ENCODE data around the gene ZNF107. TPM values are rescaled to one million over a fixed set of nuclear protein-coding genes. Genes with fewer than 3 reads are reported as not detected.

The ZNF107 gene
- total RNA-seq, 1 experiment from 2014 or later, result 24.7 TPM

DNA sequence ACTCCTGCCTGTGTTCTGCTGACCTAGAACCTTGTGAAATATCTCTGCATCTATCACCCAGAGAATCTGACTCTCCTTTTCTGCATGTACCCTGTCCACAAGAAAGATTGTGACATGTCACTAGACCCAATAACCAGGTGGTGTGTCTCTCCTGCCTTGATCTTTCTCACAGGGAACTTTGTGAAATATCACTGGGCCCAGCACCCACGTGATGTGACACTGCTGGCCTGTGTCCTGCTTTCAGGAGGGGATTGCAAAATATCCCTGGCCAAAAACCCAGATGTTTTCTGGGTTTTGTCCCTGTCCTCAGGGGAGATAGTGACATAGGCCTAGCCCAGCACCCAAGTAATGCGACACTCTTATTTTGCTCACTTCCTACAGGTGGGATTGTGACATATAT is 10.1 kb upstream of the ZNF107 start:
- Histone ChIP-seq H3K79me2 (ENCODE audit: insufficient read depth, low read length) (no peaks in the 10 kb centered on the region), H3K9me3 (ENCODE audit: control insufficient read depth, low read depth, low read length) (peaks cover 87% of the 10 kb centered on the region), H2AFZ (ENCODE audit: low read length) (no peak overlapping the region), H3T11ph (ENCODE audit: low read length) (no peak overlapping the region), H3K4ac (ENCODE audit: low read depth, low read length) (no peak overlapping the region), H3K23ac (ENCODE audit: insufficient read length, low read depth, low read length) (no peak overlapping the region), H3K27me3 (ENCODE audit: insufficient read depth, low read length) (no peaks in the 10 kb centered on the region), H3K14ac (ENCODE audit: insufficient read depth, low read length) (no peak overlapping the region), H4K20me1 (ENCODE audit: control insufficient read depth, insufficient read depth, insufficient read length) (no peaks in the 10 kb centered on the region), H3K23me2 (ENCODE audit: insufficient read length, low read depth, low read length, poor library complexity, severe bottlenecking) (no peaks in the 10 kb centered on the region), H3K27ac (ENCODE audit: insufficient read length, low read depth, low read length) (no peak overlapping the region), H4K8ac (replicated peaks; ENCODE audit: insufficient read length, low read depth, low read length) (no peak overlapping the region), H3K79me1 (ENCODE audit: insufficient read depth, low read depth, low read length, poor library complexity, severe bottlenecking) (no peaks in the 10 kb centered on the region), H3K4me2 (ENCODE audit: insufficient read depth, insufficient read length, low read length) (no peak overlapping the region), H4K5ac (ENCODE audit: insufficient read length, low read depth, low read length) (no peak overlapping the region), H3K56ac (ENCODE audit: insufficient read length, low read depth, low read length) (no peak overlapping the region), H2BK15ac (ENCODE audit: low read depth, low read length) (no peak overlapping the region), H3K9ac (ENCODE audit: extremely low read depth, insufficient read length, low read length) (no peak overlapping the region), H3K18ac (ENCODE audit: insufficient read length, low read depth, low read length) (no peak overlapping the region), H3K4me1 (ENCODE audit: insufficient read depth, low read length) (no peaks in the 10 kb centered on the region), H4K91ac (ENCODE audit: insufficient read length, low read depth, low read length) (no peak overlapping the region), H2BK20ac (ENCODE audit: low read depth, low read length, poor library complexity, severe bottlenecking) (no peak overlapping the region), H2BK5ac (ENCODE audit: insufficient read length, low read length) (no peak overlapping the region), H2BK12ac (ENCODE audit: insufficient read length, low read depth, low read length) (no peak overlapping the region), H2AK5ac (ENCODE audit: insufficient read length, low read length) (no peak overlapping the region), H2BK120ac (ENCODE audit: low read depth, low read length, poor library complexity, severe bottlenecking) (no peak overlapping the region)
- Mint-ChIP-seq H3K36me3 (ENCODE audit: insufficient read depth in 1 of 3, low read depth in 3 of 3) (peaks cover 6 to 27% (median 11%) of the 10 kb centered on the region in 3 experiments; a peak in 6 of 7 replicates), H3K27ac (no peak overlapping the region), H3K4me1 (no peaks in the 10 kb centered on the region), H3K9me3 (peaks cover 94 to 95% of the 10 kb centered on the region in 2 experiments), H3K27me3 (ENCODE audit: low read depth) (no peaks in the 10 kb centered on the region; the same call in 1 of the 2 replicates), H3K4me3 (no peak overlapping the region)
- TF ChIP-seq, protein P1, sequence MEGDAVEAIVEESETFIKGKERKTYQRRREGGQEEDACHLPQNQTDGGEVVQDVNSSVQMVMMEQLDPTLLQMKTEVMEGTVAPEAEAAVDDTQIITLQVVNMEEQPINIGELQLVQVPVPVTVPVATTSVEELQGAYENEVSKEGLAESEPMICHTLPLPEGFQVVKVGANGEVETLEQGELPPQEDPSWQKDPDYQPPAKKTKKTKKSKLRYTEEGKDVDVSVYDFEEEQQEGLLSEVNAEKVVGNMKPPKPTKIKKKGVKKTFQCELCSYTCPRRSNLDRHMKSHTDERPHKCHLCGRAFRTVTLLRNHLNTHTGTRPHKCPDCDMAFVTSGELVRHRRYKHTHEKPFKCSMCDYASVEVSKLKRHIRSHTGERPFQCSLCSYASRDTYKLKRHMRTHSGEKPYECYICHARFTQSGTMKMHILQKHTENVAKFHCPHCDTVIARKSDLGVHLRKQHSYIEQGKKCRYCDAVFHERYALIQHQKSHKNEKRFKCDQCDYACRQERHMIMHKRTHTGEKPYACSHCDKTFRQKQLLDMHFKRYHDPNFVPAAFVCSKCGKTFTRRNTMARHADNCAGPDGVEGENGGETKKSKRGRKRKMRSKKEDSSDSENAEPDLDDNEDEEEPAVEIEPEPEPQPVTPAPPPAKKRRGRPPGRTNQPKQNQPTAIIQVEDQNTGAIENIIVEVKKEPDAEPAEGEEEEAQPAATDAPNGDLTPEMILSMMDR (conservative IDR thresholded peaks at IDR 0.05), result no peak
- no peak for DNase-seq
- WGBS (ENCODE audit: extremely low coverage, insufficient read length, low lambda C conversion rate), result no CpG with 5 or more reads among the region's 2 CpGs

All from H9 (cell line).